HL-60 (cell line): Measurements from ENCODE around the gene OGG1.
A peak's percentile ranks its signal among the peaks of the same experiment; 100 is the strongest.

Experiments used
- DNase-seq, 2 experiments: peaks; one replicate each; pipeline ENCODE4 v3.0.0-alpha.2; 2010 to 2020; ENCODE audit warnings: low read depth in 1 of 2, low spot score in 1 of 2
- H3K27ac ChIP-seq: fragments of 250-450 bp; sonication (Bioruptor Pico); replicated peaks from 2 replicates; pipeline ENCODE4 v1.5.1; 2020; ENCODE audit warnings: mild to moderate bottlenecking, moderate library complexity
- H3K27me3 ChIP-seq: fragments of 250-450 bp; sonication (Bioruptor Pico); 2 replicates; pipeline ENCODE4 v1.5.1; 2021; ENCODE audit warnings: mild to moderate bottlenecking, moderate library complexity; ENCODE audit not compliant: insufficient read depth, poor library complexity, severe bottlenecking
- H3K4me3 ChIP-seq: replicated peaks from 2 replicates; pipeline ENCODE4 v1.5.1; 2011; ENCODE audit warnings: mild to moderate bottlenecking, control low read depth, low read length; ENCODE audit not compliant: insufficient read depth
- CTCF ChIP-seq: IDR thresholded peaks from one replicate; pipeline ENCODE4 v1.5.1; 2011; ENCODE audit warnings: low read length, control low read depth, inconsistent platforms; ENCODE audit not compliant: insufficient read depth
- GABPA ChIP-seq: IDR thresholded peaks from 2 replicates; pipeline ENCODE4 v1.6.1; 2012; ENCODE audit warnings: low read depth
- POLR2AphosphoS5 ChIP-seq: IDR thresholded peaks from 2 replicates; pipeline ENCODE4 v1.6.1; 2012; ENCODE audit warnings: low read depth
- SPI1 ChIP-seq: IDR thresholded peaks from 2 replicates; pipeline ENCODE4 v1.6.1; 2012; ENCODE audit warnings: low read depth, mild to moderate bottlenecking, borderline replicate concordance
- TF ChIP-seq, protein P1 (sequence below): IDR thresholded peaks from 2 replicates; pipeline ENCODE4 v1.6.1; 2012; ENCODE audit warnings: low read depth; ENCODE audit not compliant: insufficient replicate concordance

Gene OGG1

DNA sequence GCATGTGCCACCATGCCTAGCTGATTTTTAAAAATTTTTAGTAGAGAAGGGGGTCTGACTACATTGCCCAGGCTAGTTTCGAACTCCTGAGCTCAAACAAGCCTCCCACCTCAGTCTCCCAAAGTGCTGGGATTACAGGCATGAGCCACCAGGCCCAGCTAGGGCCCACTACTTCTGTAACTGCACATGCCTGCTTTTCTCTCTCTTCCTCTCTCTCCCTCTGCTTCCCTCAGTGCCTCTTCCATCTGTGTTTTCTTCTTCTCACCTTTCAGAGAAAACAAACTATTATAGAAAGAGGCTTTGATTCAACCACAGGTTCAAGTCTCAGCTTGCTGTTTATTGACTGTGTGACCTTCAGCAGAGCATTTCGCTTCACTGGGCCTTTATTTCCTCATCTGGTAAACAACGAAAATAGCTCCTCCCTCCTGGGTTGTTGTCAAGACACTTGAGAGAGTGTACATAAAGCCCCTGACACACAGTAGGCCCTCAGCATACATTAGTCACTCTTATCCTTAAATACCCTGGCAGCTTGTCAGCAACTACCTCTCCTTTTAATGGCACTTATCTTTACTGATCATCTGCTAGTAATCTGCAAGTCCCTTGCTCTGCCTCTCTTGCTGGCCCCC lies 32.3 kb downstream of the OGG1 start:
- peak in 1 of 2 experiments; percentile 24 for DNase-seq
- TF ChIP-seq, protein P1, sequence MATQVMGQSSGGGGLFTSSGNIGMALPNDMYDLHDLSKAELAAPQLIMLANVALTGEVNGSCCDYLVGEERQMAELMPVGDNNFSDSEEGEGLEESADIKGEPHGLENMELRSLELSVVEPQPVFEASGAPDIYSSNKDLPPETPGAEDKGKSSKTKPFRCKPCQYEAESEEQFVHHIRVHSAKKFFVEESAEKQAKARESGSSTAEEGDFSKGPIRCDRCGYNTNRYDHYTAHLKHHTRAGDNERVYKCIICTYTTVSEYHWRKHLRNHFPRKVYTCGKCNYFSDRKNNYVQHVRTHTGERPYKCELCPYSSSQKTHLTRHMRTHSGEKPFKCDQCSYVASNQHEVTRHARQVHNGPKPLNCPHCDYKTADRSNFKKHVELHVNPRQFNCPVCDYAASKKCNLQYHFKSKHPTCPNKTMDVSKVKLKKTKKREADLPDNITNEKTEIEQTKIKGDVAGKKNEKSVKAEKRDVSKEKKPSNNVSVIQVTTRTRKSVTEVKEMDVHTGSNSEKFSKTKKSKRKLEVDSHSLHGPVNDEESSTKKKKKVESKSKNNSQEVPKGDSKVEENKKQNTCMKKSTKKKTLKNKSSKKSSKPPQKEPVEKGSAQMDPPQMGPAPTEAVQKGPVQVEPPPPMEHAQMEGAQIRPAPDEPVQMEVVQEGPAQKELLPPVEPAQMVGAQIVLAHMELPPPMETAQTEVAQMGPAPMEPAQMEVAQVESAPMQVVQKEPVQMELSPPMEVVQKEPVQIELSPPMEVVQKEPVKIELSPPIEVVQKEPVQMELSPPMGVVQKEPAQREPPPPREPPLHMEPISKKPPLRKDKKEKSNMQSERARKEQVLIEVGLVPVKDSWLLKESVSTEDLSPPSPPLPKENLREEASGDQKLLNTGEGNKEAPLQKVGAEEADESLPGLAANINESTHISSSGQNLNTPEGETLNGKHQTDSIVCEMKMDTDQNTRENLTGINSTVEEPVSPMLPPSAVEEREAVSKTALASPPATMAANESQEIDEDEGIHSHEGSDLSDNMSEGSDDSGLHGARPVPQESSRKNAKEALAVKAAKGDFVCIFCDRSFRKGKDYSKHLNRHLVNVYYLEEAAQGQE: no peak
- TF ChIP-seq GABPA (no peak), CTCF (no peak), POLR2AphosphoS5 (no peak), SPI1 (no peak)
- Histone ChIP-seq H3K27me3 (no peaks in the 10 kb centered on the region), H3K27ac (peak overlapping the region; percentile 96), H3K4me3 (no peak overlapping the region)

GRCh38 chr3:9782770-9783169 lies 33.0 kb downstream of the OGG1 start:
- DNase-seq: peak; percentile 56 to 58

DNA sequence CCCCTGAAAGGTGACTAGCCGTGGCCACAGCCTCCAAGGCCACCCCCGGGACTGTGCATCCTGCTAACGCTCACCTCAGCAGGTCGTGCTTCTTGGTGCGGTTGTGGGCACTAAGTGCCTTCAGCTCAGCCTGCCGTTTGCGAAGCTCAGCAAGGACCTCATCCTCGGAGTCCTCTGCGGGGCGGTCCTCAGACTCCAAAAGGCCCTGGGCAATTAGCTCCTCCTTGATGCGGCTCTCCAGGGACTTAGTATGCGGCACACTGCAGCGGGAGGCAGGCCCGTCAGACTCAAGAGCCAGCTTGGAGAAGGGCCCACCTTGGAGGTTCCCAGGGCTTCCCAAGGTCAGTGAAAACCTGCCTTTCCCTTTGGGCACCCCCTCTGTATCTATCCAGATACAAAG lies 34.2 kb downstream of the OGG1 start:
- no peak for DNase-seq
- Histone ChIP-seq H3K4me3 (no peak overlapping the region), H3K27ac (no peak overlapping the region), H3K27me3 (no peaks in the 10 kb centered on the region)
- TF ChIP-seq CTCF (no peak), POLR2AphosphoS5 (no peak), SPI1 (no peak), GABPA (no peak)
- TF ChIP-seq, protein P1: no peak

More at GRCh38 chr3:9782770-9783169, 33.0 kb downstream of the OGG1 start:
- Histone ChIP-seq H3K27me3 (no peaks in the 10 kb centered on the region), H3K4me3 (no peak overlapping the region), H3K27ac (peak overlapping the region; percentile 96)
- TF ChIP-seq CTCF (no peak), SPI1 (no peak), POLR2AphosphoS5 (no peak), GABPA (no peak)
- TF ChIP-seq, protein P1: no peak
